GM18868 (cell line): Measurements from ENCODE around the gene GP9.
"Not testable (repeated sequence)": the region's sequence is repeated elsewhere in the genome, so short reads cannot be mapped to it uniquely, and the experiment has no call there.

Experiments
- ATAC-seq: cut with Tn5 transposase; IDR thresholded peaks from one replicate; pipeline ENCODE4 v1.9.1; 2021; ENCODE audit warnings: mild to moderate bottlenecking, moderate library complexity; ENCODE audit not compliant: unreplicated experiment

GP9 gene

GRCh38 chr3:129047553-129047839, 13.1 kb upstream of the GP9 start:
- ATAC-seq, result no peak

DNA sequence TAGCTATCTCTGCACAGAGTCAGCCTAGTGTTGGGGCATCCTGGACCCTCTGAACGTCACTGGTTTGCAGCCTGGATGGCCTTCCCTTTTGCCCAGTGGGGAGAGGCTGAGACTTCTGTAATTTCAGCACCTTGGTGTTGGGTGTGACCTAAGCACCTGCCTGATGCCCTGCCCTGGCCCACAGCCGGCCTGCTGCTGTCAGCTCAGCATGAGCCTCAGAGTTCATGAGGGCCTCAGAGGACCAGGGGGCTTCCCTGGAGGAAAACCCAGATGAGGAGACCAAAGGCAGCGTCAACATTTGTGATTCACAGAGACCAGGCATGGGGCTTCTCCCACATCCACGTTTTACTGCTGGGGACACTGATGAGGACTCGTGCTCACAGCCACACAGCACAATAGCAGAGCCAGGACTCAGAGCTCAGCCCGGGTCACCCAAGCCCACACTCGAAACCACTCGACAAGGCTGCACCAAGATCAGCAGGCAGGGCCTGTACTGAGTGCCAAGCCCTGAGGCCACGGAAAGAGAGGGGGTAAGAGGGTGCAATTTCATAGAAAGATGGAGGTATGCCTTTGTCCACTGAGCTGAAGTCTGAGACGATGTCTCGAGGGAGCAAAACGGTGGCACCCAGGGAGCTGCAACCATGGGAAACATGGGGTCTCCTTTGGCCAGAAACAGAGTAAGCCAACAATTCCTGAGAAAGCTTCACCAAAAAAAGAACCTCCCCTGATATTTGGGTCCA, 9.9 kb upstream of the GP9 start:
- ATAC-seq, result no peak

DNA sequence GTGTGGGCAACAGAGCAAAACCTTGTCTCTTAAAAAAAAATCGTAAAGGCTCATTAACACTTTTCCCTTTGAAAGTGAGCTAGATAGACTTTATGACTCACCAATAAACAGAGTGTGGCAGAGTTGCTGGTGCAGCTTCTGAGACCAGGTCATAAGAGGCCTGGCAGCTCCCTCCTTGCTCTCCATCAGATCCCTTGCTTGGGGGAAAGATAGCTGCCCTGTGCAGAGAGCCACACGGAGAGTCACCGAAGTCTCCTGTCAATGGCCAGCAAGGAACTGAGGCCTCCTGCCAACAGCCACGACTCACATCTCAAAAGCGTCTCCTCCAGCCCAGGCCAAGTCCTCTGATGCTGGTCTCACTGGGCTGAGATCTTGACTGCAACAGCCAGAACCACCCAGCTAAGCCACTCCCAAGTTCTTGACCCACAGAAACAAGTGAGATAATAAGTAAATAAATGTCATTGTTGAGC, 8.7 kb upstream of the GP9 start:
- ATAC-seq, result no peak

DNA sequence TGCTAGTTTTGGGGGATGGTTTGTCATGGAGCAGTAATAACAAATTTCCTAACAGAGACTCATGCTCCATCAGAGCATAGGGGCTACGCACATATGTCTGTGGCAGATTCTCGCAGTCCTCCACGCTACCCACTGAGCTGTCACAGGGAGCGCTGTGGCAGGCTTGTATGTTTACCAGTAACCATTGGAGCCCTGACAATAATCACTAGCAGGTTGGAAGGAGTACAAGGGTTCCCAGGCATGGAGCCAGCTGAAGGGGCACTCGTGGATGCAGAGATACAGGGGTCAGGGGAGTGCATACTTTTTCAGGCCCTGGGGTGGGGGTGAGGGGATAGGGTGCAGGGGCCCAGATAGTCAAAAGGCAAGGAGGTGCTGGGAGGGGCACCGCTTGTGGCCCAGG, 7.9 kb upstream of the GP9 start:
- ATAC-seq, result no peak

DNA sequence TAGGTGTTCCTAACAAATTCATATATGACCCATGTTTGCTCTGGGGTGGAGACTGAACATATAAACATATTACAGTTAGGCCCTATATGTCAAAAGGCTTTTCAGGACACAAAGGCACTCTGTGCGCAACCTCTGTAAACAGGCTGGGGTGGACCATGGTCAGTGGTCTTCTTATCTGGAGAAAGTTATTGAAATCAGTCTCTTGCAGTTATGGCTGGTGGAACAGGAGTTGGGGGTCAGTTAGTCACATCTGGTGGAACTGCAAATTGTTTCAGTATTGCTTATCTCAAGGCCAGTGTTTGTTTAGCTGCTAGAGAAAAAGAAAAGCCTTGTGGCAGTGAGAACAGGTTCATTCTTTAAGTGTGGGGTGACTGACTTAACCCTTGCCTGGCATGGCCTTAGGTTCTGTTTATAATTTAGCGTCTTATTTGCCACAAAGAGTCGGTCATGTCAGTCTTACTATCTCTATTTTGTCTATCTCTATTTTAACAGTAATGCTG, 5.9 kb upstream of the GP9 start:
- ATAC-seq, result no peak

- ATAC-seq, result no peak
Observed at GRCh38 chr3:129056451-129057173, 4.0 kb upstream of the GP9 start.

- ATAC-seq, result no peak
Observed at GRCh38 chr3:129057249-129057648, 3.3 kb upstream of the GP9 start.

GRCh38 chr3:129058441-129059200, 2.0 kb upstream of the GP9 start:
- ATAC-seq, result peak; percentile 65

DNA sequence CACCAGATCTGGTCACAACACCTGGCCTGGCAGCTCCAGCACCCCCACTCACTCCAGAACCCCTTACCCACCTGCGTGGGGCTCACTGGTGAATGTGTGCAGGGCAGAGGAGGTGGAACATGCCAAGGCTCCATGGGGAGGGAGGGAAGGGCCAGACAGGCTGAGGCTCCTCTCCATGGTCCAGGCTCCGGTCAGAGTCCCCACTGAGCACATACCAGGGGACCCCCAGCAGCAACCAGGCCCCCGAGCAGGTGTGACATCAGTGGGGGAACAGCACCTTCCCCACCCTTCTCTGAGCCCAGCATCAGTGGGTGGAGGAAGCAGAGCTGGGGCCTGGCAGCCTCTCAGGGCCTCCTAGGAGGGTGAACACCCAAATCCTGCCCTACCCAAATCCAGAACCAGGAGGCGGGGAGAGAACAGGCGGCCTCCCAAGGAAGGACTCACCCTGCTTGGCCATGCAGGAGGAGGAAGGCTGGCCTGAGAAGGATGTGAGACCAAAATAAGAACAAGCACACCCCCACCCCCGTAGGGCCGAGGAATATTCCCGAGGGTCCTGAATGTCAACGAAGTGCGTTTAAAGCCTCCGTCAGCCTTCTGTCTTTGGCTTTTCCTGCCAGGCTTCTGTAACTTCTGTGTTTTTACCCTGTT, 1.1 kb upstream of the GP9 start:
- no peak for ATAC-seq

- ATAC-seq, result no peak
Observed at GRCh38 chr3:129061023-129061887, 676 bp downstream of the GP9 start.

- ATAC-seq, result no peak
Observed at GRCh38 chr3:129061888-129062834, 1.6 kb downstream of the GP9 start.

GRCh38 chr3:129063091-129063640, 2.6 kb downstream of the GP9 start:
- ATAC-seq, result no peak

DNA sequence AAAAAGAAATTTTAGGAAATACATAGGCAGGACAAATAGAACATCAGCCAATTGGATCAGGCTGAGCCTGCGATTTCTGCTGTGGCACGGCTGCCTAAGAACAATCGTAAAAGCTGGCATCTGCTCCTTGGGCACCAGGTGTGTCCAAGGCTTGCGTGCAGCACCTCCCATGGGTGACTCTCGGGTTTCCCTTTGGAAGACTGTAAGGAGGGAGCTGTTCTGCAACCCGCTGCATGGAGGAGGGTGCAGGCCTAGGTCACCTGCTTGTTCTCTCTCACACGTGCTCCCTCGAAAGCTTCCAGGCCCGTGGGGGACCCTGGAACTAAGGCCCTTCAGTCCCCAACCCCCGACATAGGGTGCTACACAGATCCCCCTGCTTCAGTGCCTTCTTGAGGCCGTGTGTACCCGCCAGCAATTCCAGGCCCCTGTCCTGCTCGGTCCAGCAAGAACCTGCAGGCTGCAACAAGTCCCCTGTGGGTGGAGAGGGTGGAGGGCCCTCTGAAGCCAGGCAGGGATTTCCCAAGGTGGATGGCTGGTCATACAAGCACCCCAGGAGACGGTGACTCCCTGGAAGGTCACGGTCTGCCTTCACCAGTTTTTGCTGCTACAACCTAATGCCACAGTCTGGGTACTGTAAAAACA, 3.4 kb downstream of the GP9 start:
- ATAC-seq, result no peak

DNA sequence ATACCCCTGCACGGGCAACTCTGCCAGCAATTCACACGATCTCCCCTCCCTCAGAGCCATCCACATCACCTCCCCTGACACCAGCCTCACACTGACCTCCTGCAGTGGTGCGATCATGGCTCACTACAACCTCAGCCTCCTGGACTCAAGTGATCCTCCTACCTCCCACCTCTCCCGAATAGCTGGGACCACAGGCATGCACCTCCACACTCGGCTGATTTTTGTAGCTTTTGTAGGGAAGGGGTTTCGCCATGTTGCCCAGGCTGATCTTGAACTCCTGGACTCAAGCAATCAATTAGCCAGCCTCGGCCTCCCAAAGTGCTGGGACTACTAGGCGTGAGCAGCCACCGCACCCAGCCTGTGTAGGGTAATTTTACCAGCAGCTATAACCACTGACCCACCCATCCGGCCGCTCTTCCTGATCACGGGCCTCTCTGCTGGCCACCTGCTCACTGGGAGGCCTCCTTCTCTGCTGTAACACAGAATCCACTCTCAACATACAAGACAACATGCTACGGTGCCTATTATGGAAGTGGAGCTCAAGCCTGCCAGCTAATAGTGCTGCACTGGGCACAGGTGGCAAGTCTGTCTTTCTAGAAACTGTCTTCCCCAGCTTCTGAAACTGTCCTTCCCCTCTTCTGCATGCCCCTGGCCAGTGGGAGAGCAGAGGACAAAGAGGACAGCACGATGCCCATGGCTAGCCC, 4.6 kb downstream of the GP9 start:
- no peak for ATAC-seq

DNA sequence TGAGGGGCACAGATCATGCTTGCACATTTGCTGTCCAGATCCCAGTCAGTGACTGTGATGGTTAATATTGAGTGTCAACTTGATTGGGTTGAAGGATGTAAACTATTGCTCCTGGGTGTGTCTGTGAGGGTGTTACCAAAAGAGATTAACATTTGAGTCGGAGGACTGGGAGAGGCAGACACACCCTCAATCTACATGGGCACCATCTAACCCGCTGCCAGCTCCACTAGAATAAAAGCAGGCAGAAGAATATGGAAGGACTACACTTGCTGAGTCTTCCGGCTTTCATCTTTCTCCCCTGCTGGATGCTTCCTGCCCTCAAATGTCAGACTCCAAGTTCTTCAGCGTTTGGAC, 5.1 kb downstream of the GP9 start:
- ATAC-seq, result no peak

DNA sequence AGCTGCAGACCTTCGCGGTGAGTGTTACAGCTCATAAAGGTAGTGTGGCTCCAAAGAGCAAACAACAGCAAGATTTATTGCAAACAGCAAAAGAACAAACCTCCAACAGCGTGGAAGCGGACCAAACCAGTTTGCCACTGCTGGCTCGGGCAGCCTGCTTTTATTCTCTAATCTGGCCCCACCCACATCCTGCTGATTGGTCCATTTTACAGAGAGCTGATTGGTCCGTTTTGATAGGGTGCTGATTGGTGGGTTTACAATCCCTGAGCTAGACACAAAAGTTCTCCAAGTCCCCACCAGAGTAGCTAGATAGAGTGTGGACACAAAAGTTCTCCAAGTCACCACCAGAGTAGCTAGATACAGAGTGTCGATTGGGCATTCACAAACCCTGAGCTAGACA, 7.1 kb downstream of the GP9 start:
- not testable (repeated sequence) for ATAC-seq

GRCh38 chr3:129068291-129068886, 7.8 kb downstream of the GP9 start:
- no peak for ATAC-seq
